CD4-positive, alpha-beta T cell treated with Interleukin-15 for 1 hour (primary cell): Measurements from ENCODE around the gene ZBTB24.

Experiments used
- DNase-seq: peaks from one replicate; pipeline ENCODE4 v3.0.0-alpha.2; 2020

Gene ZBTB24

DNA sequence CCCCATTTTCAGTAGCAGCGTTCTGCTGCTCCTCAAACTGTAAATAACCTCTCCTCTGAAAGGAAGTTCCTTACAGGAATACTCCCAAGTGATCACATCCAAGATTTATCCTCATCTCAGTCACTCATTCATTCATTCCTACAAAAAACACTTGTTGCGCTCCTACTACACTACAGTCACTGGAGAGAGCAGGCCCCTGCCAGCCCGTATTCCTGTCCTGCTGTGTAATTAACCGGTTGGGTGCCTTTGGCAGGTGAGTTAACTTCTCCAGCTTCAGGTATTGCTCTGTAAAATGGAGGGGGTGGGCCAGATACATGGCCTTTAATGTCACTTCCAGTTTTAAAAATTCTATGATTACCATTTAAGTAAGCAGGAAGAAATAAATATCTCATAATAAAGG, 15.0 kb upstream of the ZBTB24 start:
- no peak for DNase-seq

DNA sequence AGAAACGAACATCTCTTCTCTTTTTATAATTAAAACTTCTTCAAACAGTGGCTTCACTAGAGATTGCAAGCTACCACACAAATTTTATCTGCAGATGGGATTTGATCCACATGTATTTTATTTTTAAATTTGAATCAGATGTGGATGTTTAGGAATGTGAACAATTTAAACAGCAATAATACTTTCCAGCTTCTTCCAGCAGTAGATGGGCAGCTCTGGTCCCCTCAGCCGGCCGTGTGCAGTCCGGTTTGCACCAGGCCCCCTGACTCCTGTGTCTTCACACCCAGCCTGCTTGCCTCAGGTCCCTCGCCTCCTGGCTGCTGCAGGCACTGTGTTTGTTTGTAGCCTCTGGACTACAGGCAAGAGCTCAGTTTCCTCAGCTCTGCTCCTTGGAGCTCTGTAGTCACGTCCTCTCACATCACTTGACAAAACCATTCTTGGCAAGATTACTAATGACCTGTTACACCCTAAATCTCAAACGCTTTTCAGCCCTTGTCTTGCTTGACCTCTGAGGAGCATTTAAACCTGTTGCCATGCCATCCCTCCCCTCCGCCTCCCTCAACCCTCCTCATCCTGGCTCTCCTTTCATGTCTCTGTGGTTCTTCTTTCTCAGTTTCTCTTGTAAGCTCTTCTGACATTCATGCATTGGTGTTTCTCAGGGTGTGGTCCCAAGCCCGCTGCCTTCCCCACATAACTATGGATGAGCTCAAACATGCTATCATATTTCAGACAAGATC, 13.2 kb upstream of the ZBTB24 start:
- DNase-seq: no peak

DNA sequence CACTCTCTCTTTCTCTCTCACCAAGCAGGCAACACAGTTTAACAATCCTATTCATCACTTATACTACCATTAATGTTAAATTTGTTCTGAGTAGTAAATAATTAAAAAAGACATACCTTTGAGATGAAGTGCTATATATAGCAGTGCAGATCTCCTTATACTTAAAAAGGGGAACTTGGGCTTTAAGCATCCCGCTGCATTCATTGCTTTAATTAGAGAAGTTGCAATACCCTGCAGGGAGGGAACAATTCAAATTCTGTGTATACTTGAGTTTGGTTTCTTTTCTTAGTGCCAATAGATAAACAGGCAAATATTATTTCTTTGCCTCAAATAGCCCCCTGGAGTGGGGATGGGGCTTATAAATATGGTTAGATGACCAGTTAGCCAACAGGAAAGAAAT, 10.8 kb upstream of the ZBTB24 start:
- DNase-seq: no peak

DNA sequence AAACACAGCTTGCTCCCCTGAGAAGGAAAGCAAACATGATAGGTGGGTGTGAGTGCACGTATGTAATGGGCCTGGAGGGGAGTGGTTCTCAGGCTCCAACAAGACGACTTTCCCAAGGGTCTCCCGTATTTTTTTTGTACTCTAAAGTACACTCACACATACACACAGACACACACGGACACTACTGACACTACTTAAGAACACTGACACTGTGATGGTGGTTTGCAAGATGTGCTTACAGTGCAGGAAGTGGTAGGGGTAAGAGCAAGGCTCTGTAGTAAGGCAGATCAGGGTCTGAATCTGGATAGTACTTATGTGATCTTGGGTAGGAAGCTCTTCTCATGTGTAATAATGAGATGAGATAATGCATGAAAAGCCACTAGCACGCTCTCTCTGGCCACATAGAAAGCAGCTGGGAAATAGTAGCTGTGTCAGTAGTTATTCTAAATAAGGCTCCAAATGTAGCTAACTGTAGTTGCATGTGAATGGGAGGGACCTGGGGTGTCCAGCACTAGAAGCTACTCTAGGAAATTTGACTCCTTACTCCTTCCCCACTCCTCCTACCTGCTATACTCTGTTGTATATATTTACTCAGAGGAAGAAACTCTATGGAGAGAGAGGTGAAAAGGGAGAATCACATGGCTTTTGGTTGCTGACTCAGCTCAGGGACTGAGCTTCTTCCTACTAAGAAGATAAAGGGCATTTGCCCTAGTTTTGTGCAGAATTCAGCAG, 8.4 kb upstream of the ZBTB24 start:
- DNase-seq: no peak

DNA sequence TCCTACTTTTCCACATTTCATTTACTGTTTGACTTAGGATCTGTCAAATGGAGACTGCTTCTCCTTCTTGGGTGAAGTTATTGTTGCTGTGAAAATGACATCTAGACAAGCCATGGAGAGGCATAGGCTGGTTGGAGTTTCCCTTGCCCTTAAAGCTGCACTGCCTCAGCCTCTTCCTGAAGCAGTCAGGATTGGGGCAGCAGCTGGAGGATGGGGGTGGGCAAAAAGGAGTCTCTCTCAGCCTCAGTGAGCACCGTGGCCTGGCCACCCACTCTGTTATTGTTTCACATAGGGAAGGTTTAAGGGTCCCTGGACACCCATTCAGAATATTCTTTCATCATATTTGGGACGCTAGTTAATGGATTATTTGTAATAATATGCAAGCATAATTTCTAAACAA, 7.7 kb upstream of the ZBTB24 start:
- no peak for DNase-seq

DNA sequence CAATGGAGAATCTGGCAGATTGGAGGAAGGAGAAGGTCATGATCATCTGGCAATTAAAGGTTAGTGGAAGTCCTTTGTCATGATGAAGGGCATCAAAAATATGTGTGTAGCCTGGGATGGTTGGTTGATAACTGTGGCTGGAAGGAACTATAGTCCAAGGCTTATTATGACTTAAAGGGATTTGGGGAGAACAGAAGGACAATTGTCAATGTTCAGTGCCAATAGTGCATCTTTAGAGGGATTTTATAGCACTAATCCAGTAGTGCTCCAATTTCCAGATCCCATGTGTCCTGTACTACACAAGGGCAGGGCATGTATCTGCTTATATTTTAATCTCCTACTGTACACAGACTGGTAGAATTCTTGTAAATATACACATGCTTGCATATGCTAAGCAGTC, 5.0 kb upstream of the ZBTB24 start:
- DNase-seq: no peak

DNA sequence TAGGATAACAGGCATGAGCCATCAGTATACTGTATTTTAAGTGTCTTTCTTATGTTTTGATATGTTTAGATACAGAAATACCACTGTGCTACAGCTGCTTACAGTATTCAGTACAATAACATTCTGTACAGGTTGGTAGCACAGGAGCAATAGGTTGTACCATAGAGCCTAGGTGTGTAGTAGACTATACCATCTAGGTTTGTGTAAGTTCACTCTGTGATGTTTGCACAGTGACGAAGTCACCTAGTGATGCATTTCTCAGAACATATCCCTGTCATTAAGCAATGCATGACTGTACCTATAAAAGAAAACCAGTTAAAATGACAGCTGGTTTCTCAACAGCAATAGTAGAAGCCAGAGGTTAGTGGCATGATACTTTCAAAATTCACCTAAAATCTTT, 3.0 kb upstream of the ZBTB24 start:
- no peak for DNase-seq

DNA sequence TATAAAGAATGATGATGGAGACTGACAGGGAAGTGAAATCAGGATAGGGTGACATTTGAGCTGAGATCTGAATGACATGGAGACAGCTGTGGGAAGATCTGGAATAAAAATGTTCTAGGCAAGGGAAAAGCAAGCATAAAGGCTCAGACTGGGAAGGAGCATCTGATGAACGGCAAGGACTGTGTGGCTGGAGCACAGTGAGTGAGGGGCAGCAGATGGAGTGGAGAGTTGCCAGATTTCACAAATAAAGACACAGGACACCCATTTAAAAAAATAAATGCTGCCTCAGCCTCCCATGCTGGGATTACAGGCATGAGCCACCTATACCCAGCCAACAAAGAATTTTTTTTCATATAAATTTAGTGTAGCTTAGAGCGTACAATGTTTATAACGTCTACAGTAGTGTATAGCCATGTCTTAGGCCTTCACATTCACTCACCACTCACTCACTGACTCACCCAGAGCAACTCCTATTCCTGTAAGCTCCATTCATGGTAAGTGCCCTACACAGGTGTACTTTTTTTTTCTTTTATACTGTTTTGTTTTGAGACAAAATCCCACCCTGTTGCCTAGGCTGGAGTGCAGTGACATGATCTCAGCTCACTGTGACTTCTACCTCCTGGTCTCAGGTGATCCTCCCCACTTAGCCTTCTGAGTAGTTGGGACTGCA, 2.4 kb upstream of the ZBTB24 start:
- DNase-seq: no peak

DNA sequence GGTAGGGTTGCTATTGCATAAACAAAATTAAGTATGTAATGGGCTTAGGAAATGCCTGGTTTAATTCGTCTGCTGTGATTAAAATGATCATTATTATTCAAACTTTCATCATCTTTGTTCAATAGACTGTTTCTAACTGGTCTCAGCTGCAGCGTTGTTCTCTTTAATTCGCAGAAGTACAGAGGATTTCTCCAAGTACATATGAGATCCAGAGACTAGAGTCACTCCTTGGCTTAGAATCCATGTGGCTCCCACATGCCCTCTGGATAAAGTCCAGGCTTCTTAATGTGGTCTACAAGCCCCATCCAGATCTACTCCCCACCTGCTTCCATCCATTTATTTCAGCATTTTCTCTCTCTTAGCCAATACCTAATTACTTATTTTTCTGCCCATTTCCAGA, 1.1 kb upstream of the ZBTB24 start:
- no peak for DNase-seq

DNA sequence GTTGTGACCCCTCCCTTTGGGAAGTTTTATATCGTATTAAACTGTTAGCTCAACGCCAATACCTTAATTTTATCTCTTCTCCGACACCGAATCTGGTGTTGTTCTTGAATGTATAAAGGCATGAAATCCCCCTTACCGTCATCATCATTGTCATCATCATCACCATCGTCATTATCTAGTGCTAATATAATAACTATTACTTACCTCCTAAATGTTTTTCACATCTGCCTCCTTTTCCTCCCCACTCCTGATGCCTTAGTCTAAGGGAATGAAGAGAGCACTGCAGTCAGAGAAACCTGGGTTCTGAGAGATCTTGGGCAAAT, 677 bp upstream of the ZBTB24 start:
- no peak for DNase-seq

DNA sequence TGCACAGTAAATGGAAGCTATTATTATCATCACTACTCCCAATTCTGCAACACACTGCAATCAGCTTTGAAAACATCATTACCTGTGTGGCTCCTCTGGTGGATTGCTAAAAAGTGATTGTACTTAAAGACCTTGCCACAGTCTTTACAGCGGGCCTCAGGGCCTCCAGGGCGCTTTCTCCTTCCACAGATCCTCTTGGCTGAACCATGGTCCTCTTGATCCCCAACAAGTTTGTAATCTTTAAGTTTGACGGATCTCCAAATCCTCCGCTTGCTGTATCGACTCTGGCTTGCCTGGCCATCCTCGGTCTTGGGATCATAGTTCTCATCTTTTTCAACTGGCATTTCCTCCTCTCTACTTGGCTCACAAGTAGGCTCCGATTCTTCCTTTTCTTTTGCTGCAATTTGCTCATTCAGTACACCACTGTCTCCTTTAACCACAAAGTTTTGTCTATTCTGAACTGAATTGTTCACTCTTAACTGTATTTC, 2.0 kb downstream of the ZBTB24 start:
- DNase-seq: no peak

DNA sequence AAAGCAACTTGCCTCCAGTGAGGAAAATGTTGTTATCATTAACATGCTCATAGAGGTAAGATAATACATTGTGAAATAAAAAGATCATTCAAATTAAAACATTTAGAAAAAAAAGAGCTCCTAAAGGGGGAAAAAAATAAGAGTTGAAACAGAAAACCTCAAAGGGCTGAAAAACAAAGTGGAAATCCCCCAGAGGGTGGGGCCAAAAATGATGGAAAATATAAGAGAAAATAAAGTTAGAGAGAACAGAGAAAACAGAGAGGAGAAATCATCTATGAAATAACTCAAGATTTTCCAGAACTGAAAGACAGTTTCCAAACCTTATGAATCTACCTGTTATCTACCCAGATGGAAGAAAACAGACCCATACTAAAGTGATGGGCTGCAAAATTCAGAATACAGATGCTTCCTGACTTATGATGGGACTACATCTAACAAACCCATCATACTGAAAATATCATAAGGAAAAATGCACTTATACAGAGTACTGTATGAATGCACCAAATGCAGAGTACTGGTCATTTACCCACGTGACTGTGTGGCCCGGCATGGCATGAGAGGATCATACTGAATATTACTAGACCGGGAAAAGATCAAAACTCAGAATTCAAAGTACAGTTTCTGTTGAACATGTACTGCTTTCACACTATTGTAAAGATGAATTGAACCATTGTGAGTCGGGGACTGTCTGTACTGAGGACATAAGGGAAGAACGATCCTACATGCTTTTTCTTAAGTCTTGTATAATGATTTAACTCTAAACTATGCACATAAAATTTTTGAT, 4.0 kb downstream of the ZBTB24 start:
- no peak for DNase-seq

DNA sequence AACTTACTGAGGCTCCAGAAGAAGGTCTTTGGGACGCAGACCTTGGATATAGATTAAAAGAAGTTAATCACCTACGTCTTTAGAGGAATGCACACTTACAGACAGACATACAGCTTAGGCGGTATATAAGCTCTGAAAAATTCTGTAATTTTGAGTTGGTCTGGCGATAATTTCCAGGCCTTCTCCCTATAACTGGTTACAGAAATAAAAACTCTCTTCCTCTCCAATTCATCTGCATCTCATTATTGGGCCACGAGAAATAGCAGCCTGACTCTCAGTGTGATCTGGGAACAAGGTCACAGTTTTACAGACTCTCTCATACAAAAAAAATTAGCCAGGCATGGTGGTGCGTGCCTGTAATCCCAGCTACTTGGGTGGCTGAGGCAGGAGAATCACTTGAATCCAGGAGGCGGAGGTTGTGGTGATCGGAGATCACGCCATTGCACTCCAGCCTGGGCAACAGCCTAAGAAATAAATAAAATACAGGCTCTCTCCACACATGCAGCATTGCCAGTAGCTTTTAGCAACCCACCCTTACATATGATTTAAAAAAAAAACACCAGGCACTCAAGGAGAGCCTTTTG, 4.7 kb downstream of the ZBTB24 start:
- no peak for DNase-seq

DNA sequence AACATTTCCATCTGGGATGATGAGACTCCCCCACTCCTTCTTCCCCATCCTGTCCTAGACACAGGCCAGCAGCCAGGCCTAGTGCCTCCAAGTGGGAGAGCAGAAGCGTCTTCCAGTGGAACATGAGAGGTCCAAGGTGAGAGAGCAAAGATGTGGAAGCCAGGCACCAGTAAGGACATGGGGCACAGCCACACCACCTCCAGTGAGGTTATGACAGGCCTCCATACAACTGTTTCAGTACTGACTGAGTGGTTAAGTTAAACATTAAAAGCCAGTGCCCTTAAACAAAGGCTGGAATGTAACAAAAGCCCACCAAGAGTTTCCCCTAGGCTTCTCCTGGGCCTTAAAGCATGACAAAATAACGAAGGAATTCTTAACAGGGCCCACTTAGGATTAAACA, 5.3 kb downstream of the ZBTB24 start:
- no peak for DNase-seq

DNA sequence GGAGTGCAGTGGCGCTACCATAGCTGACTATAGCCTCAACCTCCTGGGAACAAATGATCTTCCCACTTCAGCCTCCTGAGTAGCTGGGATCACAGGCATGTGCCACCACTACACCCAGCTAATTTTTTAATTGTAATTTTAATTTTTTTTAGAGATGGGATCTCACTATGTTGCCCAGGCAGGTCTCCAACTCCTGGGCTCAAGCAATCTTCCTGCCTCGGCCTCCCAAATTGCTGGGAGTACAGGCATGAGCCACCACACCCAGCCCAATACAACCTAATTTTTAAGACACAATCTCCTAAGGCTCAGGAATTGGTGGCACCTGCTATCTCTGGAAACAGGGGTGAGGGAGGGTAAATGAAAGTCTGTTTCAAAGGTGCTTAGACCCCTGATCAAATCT, 5.8 kb downstream of the ZBTB24 start:
- no peak for DNase-seq

DNA sequence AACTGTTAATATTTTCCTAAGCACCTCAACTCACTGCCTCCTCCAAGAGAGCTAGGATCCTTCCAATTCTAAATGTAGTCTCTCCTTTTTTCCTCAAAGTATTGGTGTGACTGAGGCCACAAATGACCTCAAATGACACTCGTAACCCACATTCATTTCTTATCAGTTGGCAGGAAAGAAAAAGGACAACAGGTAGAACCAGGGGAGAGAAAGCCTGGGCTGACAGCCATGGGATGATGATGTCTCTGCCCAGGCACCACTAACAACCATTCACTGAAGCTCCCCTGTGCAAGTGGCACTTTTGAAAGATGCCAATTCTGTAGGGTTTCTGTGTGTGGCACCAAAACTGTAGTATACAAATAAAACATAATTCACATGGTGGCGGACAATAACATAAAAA, 7.4 kb downstream of the ZBTB24 start:
- DNase-seq: no peak

DNA sequence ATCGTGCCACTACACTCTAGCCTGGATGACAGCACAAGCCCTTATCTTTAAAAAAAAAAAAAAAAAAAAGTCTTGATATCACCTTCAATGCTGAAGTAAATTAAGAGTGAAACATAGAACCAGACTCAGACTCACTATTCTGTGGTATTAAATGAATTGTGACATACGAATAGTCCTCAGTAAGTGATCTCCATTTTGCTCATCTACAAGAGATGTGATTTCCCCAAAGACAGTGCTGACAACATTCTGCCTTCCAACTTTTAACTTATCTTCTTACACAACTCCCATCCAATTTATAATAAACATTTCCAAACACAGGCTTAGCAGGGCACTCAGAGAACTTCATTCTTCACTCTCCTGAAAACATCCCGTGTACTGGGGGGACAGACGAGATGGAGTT, 8.0 kb downstream of the ZBTB24 start:
- DNase-seq: no peak

DNA sequence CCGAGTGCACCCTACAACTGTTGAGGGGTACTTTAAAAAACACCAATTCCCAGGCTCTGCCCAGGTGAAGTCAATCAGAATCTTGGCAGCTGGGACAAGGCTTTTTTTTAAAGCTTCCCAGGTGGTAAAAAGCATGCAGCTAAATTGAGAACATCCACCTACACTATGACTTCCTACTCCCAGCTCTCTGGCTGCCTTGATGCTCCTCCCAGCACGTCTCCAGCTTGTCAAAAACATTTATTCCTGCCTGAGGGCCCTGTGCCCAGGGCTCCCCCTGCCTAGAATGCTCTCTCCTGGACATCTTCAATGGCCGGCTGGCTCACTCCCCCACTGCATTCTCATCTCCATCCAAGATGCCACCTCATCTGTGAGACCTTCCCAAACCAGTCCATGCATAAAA, 9.9 kb downstream of the ZBTB24 start:
- DNase-seq: no peak

DNA sequence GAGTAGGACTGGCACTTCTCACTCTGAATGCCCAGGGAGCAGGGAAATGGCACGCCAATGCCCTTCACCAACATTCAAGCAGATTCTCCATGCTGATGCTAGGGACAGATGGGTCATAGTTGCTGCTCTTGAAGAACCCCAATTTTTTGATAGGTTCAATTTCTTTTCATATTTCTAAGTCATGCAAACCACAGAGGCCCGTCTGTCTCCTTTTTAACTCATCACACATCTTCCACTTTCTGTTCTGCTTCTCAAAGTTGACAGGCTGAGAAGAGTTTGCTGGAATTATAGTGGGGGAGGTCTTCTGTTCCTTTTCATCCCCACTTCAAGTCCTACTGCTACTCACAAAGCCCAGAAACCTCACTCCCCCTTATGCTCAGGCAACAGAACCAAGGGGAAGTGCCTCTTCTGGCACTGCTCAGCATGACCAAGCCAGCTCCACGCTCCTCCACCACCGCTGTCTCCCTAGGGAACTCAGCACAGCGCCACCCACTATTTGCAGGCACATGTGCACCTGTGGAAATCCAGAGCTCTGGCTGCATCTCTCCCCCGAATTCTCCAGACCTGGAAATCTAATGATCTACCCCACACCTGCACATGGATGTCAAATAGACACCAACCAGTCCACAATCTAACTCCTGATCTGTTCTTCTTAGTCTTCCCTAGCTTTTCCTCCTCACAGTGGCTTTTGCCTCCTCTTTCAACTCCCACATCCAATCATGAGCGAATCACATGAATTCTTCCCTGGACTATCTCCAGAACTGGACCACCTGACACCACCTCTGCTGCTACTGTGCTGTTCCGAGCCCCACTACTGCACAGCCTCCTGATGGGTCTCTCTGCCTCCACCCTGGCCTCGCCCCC, 10.7 kb downstream of the ZBTB24 start:
- DNase-seq: no peak

DNA sequence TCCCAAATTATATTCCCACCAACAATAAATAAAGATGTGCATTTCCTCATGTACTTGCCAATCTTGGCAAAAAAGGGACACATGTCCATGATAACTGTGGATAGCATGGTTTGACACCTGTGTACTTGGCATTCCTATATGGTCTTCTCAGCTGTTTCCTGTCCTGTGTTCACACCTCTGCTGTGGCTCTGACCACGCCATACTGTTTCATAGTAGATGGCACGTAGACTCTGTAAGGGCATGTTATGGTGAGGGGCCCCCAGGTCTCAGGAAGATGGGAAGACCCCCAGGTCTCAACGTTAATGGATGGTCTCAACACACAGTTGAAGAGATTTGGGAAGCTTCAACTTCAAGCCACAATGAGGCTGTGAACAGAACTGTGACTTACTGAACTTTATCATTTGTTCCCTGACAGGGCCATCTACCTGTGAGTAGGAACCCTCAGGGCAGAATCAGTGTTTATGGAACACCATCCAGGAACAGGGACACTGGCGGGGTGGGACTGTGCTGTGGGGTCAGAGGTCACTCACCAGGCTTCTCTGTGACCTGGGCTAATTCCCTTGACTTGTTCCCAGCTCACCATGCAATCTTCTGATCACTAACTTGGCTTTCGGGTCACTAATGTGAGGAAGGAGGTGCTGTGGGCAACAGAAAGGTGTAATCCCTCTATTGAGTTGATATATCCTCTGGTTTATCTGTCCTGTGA, 11.8 kb downstream of the ZBTB24 start:
- no peak for DNase-seq

DNA sequence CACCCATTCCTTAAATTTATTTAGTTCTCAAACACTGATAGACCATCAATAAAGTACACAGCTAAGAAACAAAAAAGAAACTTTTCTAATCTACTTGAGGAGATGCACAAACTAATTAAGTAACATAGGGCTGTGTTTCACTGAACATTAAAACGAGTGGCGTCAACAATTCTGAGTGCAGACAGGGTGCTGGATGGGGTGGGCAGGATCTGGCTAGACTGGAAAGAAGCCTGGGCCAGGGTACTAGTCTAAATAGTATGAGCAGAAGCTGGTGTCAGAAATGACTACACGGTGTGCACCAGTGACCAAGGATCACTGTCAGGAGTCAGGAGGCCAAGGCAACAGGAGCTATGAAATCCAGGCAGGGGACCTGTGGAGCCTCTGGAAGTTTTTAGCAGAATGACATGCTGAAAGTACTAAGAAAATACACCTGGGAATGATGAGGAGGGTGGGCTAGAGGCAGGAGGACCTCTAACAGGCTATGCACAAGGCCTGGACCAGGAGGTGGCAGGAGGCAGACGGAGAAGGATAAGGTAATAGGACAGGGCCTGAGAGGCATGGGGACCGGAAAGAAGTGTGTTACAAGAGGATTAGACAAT, 13.3 kb downstream of the ZBTB24 start:
- DNase-seq: no peak
